CD4-positive, alpha-beta T cell treated with Interleukin-12 subunit alpha and Interleukin-12 subunit beta, for 1 hour (primary cell): ENCODE measurements around the gene PROM2.

Experiments
- DNase-seq: peaks from one replicate; pipeline ENCODE4 v3.0.0-alpha.2; 2020

PROM2 gene

GRCh38 chr2:95308426-95308990, 34.3 kb downstream of the PROM2 start:
- no peak for DNase-seq

- DNase-seq: no peak
Observed at GRCh38 chr2:95309599-95309998, 35.4 kb downstream of the PROM2 start.

- no peak for DNase-seq
Observed at GRCh38 chr2:95310216-95310615, 36.0 kb downstream of the PROM2 start.

GRCh38 chr2:95310651-95311050, 36.4 kb downstream of the PROM2 start:
- no peak for DNase-seq

GRCh38 chr2:95311815-95312542, 37.7 kb downstream of the PROM2 start:
- no peak for DNase-seq

GRCh38 chr2:95312543-95313201, 38.4 kb downstream of the PROM2 start:
- DNase-seq: no peak

- no peak for DNase-seq
Observed at GRCh38 chr2:95313296-95314131, 39.3 kb downstream of the PROM2 start.

GRCh38 chr2:95314598-95314963, 40.3 kb downstream of the PROM2 start:
- no peak for DNase-seq

GRCh38 chr2:95314964-95315611, 40.8 kb downstream of the PROM2 start:
- DNase-seq: no peak

- DNase-seq: no peak
Observed at GRCh38 chr2:95315801-95316411, 41.7 kb downstream of the PROM2 start.

- DNase-seq: no peak
Observed at GRCh38 chr2:95316466-95317122, 42.3 kb downstream of the PROM2 start.

GRCh38 chr2:95317123-95317500, 42.9 kb downstream of the PROM2 start:
- DNase-seq: no peak

- DNase-seq: no peak
Observed at GRCh38 chr2:95317665-95318425, 43.6 kb downstream of the PROM2 start.

GRCh38 chr2:95318431-95319220, 44.4 kb downstream of the PROM2 start:
- no peak for DNase-seq

- no peak for DNase-seq
Observed at GRCh38 chr2:95319481-95320343, 45.5 kb downstream of the PROM2 start.

- DNase-seq: no peak
Observed at GRCh38 chr2:95320344-95320712, 46.1 kb downstream of the PROM2 start.

GRCh38 chr2:95320986-95321767, 46.9 kb downstream of the PROM2 start:
- no peak for DNase-seq

- no peak for DNase-seq
Observed at GRCh38 chr2:95323347-95324155, 49.3 kb downstream of the PROM2 start.
